Neural cell (in vitro differentiated cells): ENCODE results near the gene RRAGB. TPM values are rescaled to one million over a fixed set of nuclear protein-coding genes. Genes with fewer than 3 reads are reported as not detected.

Experiments
- H2AFZ ChIP-seq: fragments of 200-600, 300-800 bp; sonication (generic), shearing (Covaris generic); 2 replicates; pipeline ENCODE4 v1.6.0; 2014; ENCODE audit warnings: low read depth, mild to moderate bottlenecking, antibody characterized with exemption, low read length, moderate library complexity
- H3F3A ChIP-seq: fragments of 200-600 bp; shearing (Covaris generic); 2 replicates; pipeline ENCODE4 v1.6.1; 2016; ENCODE audit warnings: mild to moderate bottlenecking, moderate library complexity, mixed read lengths, antibody characterized with exemption, low read length; ENCODE audit not compliant: insufficient read depth, poor library complexity, severe bottlenecking
- H3K27ac ChIP-seq: fragments of 200-600, 300-800 bp; sonication (generic), shearing (Covaris generic); 2 replicates; pipeline ENCODE4 v1.5.1; 2014; ENCODE audit warnings: mild to moderate bottlenecking, low read length, moderate library complexity
- H3K27me3 ChIP-seq: fragments of 300-800, 200-600 bp; sonication (generic), shearing (Covaris generic); 2 replicates; pipeline ENCODE4 v1.6.0; 2014; ENCODE audit warnings: mild to moderate bottlenecking, low read depth, low read length, moderate library complexity; ENCODE audit not compliant: insufficient read depth
- H3K36me3 ChIP-seq: fragments of 300-800, 200-600 bp; sonication (generic), shearing (Covaris generic); 2 replicates; pipeline ENCODE4 v1.5.1; 2014; ENCODE audit warnings: mild to moderate bottlenecking, antibody characterized with exemption, low read length, moderate library complexity; ENCODE audit not compliant: insufficient read depth
- H3K4me2 ChIP-seq: fragments of 300-800, 200-600 bp; sonication (generic), shearing (Covaris generic); 2 replicates; pipeline ENCODE4 v1.6.0; 2014; ENCODE audit warnings: mild to moderate bottlenecking, low read length
- H3K4me3 ChIP-seq: fragments of 300-800, 200-600 bp; sonication (generic), shearing (Covaris generic); 2 replicates; pipeline ENCODE4 v1.5.1; 2014; ENCODE audit warnings: mild to moderate bottlenecking, low read length, moderate library complexity
- H3K79me2 ChIP-seq: fragments of 200-600 bp; shearing (Covaris generic); replicated peaks from 2 replicates; pipeline ENCODE4 v1.6.0; 2014; ENCODE audit warnings: mild to moderate bottlenecking, low read length, moderate library complexity; ENCODE audit not compliant: insufficient read depth
- H3K9ac ChIP-seq: fragments of 300-800, 200-600 bp; sonication (generic), shearing (Covaris generic); 2 replicates; pipeline ENCODE4 v1.6.1; 2016; ENCODE audit warnings: mild to moderate bottlenecking, low read length, mixed read lengths
- H3K9me2 ChIP-seq: fragments of 200-600 bp; shearing (Covaris generic); 2 replicates; pipeline ENCODE4 v1.6.1; 2016; ENCODE audit warnings: mild to moderate bottlenecking, low read length, mixed read lengths; ENCODE audit not compliant: insufficient read depth
- H3K9me3 ChIP-seq: fragments of 200-600, 300-800 bp; sonication (generic), shearing (Covaris generic); 2 replicates; pipeline ENCODE4 v1.6.1; 2016; ENCODE audit warnings: mild to moderate bottlenecking, mixed run types, low read length, moderate library complexity, mixed read lengths
- H4K20me1 ChIP-seq: fragments of 200-600 bp; shearing (Covaris generic); 2 replicates; pipeline ENCODE4 v1.6.1; 2016; ENCODE audit warnings: mild to moderate bottlenecking, mixed run types; ENCODE audit not compliant: insufficient read depth
- CTCF ChIP-seq: fragments of 450-650 bp; IDR thresholded peaks from 2 replicates; pipeline ENCODE4 v1.5.1; 2014; ENCODE audit warnings: antibody characterized with exemption, mild to moderate bottlenecking, moderate library complexity; ENCODE audit not compliant: poor library complexity, severe bottlenecking
- EP300 ChIP-seq: fragments of 450-650 bp; conservative IDR thresholded peaks from 2 replicates; pipeline ENCODE4 v1.6.1; 2014; ENCODE audit warnings: antibody characterized with exemption, mild to moderate bottlenecking, moderate library complexity; ENCODE audit not compliant: poor library complexity, severe bottlenecking
- EZH2 ChIP-seq: fragments of 200-600, 300-800 bp; shearing (Covaris generic), sonication (generic); IDR thresholded peaks from 2 replicates; pipeline ENCODE4 v1.6.1; 2014; ENCODE audit warnings: antibody characterized with exemption, low read length, borderline replicate concordance, mild to moderate bottlenecking; ENCODE audit not compliant: insufficient read depth, poor library complexity, severe bottlenecking
- MXI1 ChIP-seq: fragments of 450-650 bp; conservative IDR thresholded peaks from 2 replicates; pipeline ENCODE4 v1.6.1; 2014; ENCODE audit warnings: antibody characterized with exemption, mild to moderate bottlenecking; ENCODE audit not compliant: poor library complexity, severe bottlenecking
- POLR2AphosphoS5 ChIP-seq: IDR thresholded peaks from 2 replicates; pipeline ENCODE4 v1.6.1; 2012
- RAD21 ChIP-seq: fragments of 450-650 bp; conservative IDR thresholded peaks from 2 replicates; pipeline ENCODE4 v1.6.1; 2014; ENCODE audit warnings: antibody characterized with exemption, mild to moderate bottlenecking, moderate library complexity
- REST ChIP-seq: IDR thresholded peaks from 2 replicates; pipeline ENCODE4 v1.6.1; 2012; ENCODE audit warnings: borderline replicate concordance
- SMC3 ChIP-seq: fragments of 450-650 bp; conservative IDR thresholded peaks from 2 replicates; pipeline ENCODE4 v1.6.1; 2014; ENCODE audit warnings: antibody characterized with exemption, mild to moderate bottlenecking, moderate library complexity; ENCODE audit not compliant: poor library complexity
- TAF1 ChIP-seq: IDR thresholded peaks from 2 replicates; pipeline ENCODE4 v1.6.1; 2012; ENCODE audit warnings: low read depth
- polyA plus RNA-seq: library from polyadenylated mRNA; depleted of rRNA; stranded (reverse); fragments of >200 nt; gene quantifications from 2 replicates; pipeline ENCODE4 v1.2.3, GENCODE V29; 2014

The RRAGB gene
- polyA plus RNA-seq, 1 donor from 2014 or later, result 124 TPM

- Histone ChIP-seq H3K4me3 (no peak overlapping the region), H3K36me3 (no peaks in the 10 kb centered on the region), H3F3A (no peaks in the 10 kb centered on the region), H3K27ac (no peak overlapping the region), H3K4me2 (no peak overlapping the region), H2AFZ (no peak overlapping the region), H3K9me3 (no peaks in the 10 kb centered on the region), H3K9me2 (no peaks in the 10 kb centered on the region), H3K27me3 (no peaks in the 10 kb centered on the region), H3K9ac (no peak overlapping the region), H4K20me1 (no peaks in the 10 kb centered on the region), H3K79me2 (no peaks in the 10 kb centered on the region)
- TF ChIP-seq SMC3 (no peak), POLR2AphosphoS5 (no peak)
Observed at GRCh38 chrX:55713631-55714030, 3.9 kb upstream of the RRAGB start.

GRCh38 chrX:55714161-55714560 lies 3.4 kb upstream of the RRAGB start:
- no peaks in the 10 kb centered on the region for H3F3A ChIP-seq

GRCh38 chrX:55715847-55716246 lies 1.7 kb upstream of the RRAGB start:
- Histone ChIP-seq H3K9me2 (no peaks in the 10 kb centered on the region), H3K79me2 (peaks cover 10% of the 10 kb centered on the region), H3K9me3 (no peaks in the 10 kb centered on the region), H3K9ac (no peak overlapping the region), H3K36me3 (no peaks in the 10 kb centered on the region), H3F3A (no peaks in the 10 kb centered on the region), H3K4me3 (no peak overlapping the region), H4K20me1 (no peaks in the 10 kb centered on the region), H3K27ac (no peak overlapping the region), H3K27me3 (no peaks in the 10 kb centered on the region), H3K4me2 (no peak overlapping the region), H2AFZ (no peak overlapping the region)
- TF ChIP-seq POLR2AphosphoS5 (no peak), REST (no peak), MXI1 (no peak), TAF1 (no peak), EP300 (no peak), CTCF (no peak), SMC3 (no peak), EZH2 (no peak), RAD21 (no peak)

More at GRCh38 chrX:55714161-55714560, 3.4 kb upstream of the RRAGB start:
- Histone ChIP-seq H3K4me3 (no peak overlapping the region), H3K27ac (no peak overlapping the region), H3K9me2 (no peaks in the 10 kb centered on the region), H3K4me2 (no peak overlapping the region), H3K9me3 (no peaks in the 10 kb centered on the region), H3K9ac (no peak overlapping the region), H3K27me3 (no peaks in the 10 kb centered on the region), H4K20me1 (no peaks in the 10 kb centered on the region), H3K36me3 (no peaks in the 10 kb centered on the region), H3K79me2 (peaks cover 5% of the 10 kb centered on the region), H2AFZ (no peak overlapping the region)
- TF ChIP-seq CTCF (no peak), EZH2 (no peak)
